GM13976 (cell line): ENCODE results near the gene SEMA3G.

Source experiments
- DNase-seq: peaks from one replicate; pipeline ENCODE4 v3.0.0; 2012; ENCODE audit warnings: low spot score
- in situ Hi-C: fragments of 300-500 bp; cut with MboI; formaldehyde crosslinking; loops from one replicate; pipeline ENCODE4 v1.12.0; 2022; ENCODE audit warnings: low sequenced_read_pairs, mixed read lengths, inconsistent platforms; ENCODE audit not compliant: unreplicated experiment
- TF ChIP-seq, protein P1 (sequence below): IDR thresholded peaks from 2 replicates; pipeline ENCODE4 v1.5.1; 2012; ENCODE audit warnings: borderline replicate concordance, mild to moderate bottlenecking; ENCODE audit not compliant: insufficient read depth; ENCODE audit errors: extremely low read depth, missing control alignments, control extremely low read depth

SEMA3G gene

DNA sequence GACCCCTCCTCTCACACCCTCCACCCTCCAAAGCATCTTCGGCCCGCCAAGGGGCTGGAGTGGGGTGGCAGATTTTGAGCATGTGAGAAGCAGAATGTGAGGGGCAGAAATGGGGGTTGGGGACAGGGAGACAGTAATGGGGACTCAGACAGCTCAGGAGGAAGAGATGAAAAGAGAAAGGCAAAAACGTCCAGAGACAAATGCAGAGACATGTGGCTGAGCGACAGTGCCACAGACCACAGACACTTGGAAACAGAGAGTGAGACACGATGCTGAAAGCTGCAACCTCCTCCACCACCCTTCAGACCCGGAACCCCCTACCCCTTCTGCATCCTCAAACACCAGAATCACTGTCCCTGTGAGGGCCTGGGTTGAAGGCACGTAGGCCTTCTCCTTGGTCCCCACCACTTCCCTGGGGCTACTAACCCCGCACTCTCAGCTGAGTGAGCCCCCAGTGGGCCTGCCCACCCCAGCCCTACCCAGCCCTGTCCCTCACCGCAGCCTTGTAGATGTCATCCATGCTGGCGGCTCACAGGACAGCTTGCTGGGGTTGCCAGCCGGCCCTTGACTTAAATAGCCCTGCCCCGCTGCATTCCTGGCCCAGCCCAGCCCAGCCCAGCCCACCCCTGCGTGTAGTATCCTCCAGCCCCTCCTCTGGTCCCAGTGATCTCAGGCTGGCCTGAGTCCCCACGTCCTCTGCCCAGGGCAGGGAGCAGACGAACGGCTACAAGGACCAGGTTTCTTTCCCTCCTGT is 8.8 kb upstream of the SEMA3G start, which contains the start of gene TNNC1:
TNNC1 (minus strand) TSS at position 546 of the 754 bp plus-strand sequence; CDS start at position 520, 26 bp downstream.
- TF ChIP-seq, protein P1, sequence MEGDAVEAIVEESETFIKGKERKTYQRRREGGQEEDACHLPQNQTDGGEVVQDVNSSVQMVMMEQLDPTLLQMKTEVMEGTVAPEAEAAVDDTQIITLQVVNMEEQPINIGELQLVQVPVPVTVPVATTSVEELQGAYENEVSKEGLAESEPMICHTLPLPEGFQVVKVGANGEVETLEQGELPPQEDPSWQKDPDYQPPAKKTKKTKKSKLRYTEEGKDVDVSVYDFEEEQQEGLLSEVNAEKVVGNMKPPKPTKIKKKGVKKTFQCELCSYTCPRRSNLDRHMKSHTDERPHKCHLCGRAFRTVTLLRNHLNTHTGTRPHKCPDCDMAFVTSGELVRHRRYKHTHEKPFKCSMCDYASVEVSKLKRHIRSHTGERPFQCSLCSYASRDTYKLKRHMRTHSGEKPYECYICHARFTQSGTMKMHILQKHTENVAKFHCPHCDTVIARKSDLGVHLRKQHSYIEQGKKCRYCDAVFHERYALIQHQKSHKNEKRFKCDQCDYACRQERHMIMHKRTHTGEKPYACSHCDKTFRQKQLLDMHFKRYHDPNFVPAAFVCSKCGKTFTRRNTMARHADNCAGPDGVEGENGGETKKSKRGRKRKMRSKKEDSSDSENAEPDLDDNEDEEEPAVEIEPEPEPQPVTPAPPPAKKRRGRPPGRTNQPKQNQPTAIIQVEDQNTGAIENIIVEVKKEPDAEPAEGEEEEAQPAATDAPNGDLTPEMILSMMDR, result no peak
- no peak for DNase-seq
- in situ Hi-C loops, result no loop called here

DNA sequence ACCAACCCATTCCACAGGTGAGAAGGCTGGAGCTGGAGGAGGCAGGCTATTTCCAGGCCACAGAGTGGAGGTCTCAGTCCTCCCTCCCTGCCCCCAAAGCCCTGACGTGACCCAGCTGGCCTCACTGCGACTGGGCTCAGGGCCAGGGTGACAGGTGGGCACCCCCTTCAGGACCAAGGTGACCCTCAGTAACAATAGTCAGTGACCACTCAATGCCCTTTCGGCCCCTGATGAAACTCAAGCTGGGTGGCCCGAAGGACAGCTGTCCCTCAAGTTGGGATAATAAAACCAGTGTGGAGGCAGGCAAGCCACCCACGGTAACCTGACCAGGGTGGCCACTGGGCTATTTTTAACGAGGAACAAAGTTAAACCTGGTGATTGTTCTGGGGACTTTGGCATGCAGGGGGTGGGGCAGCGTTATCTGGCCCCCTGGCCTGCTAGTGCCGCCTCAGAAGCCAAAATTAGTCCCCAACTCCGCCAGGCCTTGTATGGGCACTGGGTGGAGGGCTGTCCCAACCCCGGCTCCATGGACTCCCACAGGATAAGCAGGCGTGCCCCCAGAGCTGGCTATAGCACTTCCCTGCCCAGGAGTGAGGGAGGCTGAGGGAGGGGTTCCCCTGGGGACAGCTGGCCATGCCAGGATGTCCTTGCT is 7.8 kb upstream of the SEMA3G start:
- TF ChIP-seq, protein P1, result no peak
- in situ Hi-C loops, result no loop called here
- DNase-seq, result no peak

DNA sequence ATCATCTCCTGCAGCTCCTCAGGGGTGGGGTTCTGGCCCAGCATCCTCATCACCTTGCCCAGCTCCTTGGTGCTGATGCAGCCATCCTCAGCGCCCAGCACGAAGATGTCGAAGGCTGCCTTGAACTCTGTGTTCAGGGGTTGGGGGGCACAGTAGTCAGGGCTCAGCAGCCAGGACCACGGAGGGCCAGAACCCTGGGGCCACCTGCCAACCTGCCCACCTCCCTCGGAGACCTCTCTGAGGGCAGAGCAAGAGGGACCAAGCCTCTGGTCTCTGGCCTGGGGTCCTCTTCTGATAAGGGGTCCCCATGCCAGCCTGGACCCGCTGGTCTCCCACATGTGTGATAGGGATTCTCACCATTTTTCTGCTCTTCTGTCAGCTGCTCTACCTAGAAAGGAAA is 7.2 kb upstream of the SEMA3G start:
- in situ Hi-C loops, result no loop called here
- DNase-seq, result no peak
- TF ChIP-seq, protein P1, result no peak

DNA sequence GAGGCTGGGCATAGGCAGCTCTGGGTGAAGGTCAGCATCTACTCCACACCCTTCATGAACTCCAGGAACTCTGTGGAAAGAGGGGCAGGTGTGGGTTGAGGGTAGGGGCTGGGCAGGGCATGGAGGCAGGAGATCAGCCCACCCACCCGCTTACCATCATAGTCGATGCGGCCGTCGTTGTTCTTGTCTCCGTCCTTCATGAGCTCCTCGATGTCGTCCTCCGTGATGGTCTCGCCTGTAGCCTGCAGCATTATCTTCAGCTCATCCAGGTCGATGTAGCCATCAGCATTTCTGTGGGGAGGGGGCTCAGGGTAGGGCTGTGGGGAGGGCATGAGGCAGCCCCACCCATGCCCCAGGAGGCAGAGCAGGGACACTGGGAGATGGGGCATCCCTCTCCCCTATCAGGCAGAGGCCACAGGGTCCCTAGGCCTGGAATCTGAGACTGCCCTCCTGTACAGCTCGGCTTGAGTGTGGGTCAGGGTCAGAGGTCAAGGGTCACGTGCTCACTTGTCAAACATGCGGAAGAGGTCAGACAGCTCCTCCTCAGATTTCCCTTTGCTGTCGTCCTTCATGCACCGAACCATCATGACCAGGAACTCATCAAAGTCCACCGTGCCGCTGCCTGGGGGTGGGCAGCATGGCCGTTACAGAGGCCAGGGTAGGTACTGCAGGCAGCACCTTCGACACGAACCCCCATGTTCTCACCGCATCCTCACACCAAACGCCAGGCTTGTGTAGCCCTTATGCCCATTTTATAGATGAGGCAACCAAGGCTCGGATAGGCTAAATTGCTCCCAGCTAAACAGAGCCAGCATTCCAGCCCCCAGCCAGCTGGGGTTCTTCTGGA is 6.6 kb upstream of the SEMA3G start:
- DNase-seq, result no peak
- TF ChIP-seq, protein P1, result no peak
- in situ Hi-C loops, result no loop called here

DNA sequence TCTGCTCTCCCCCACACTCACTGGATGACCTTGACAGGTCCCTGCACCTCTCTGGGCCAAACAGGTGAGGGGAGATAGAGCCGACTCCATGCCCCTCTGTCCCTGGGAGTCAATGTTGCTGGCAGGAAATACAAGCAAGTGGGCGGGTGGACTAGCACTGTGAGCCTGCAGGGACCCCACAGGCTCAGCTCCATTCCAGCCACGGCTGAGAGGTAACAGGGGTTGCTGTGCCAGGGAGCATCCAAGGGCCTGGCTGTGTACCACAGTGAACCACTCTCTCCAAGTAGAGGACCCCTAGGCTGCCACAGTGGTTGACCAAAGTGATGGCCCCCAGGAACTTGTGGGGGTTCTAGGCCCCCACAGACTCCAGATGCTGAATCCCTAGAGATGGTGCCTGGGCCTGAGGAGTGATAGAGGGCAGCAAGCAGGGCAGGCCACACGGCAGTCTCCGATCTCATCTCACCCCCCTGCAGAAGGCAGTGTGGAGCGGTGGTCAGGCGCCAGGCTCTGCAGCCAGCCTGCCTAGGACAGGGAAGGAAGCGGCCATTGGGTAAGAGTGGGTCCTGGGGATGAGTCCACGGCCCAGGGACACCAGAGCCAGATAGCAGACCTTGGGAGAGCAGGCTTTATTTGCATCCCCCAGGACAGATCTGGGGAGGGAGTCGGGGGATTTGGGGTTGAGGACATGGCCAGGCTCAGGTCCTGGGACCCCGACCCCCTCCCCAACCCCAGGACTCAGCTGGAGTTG is 5.8 kb upstream of the SEMA3G start:
- no peak for DNase-seq
- in situ Hi-C loops, result no loop called here
- TF ChIP-seq, protein P1, result no peak

DNA sequence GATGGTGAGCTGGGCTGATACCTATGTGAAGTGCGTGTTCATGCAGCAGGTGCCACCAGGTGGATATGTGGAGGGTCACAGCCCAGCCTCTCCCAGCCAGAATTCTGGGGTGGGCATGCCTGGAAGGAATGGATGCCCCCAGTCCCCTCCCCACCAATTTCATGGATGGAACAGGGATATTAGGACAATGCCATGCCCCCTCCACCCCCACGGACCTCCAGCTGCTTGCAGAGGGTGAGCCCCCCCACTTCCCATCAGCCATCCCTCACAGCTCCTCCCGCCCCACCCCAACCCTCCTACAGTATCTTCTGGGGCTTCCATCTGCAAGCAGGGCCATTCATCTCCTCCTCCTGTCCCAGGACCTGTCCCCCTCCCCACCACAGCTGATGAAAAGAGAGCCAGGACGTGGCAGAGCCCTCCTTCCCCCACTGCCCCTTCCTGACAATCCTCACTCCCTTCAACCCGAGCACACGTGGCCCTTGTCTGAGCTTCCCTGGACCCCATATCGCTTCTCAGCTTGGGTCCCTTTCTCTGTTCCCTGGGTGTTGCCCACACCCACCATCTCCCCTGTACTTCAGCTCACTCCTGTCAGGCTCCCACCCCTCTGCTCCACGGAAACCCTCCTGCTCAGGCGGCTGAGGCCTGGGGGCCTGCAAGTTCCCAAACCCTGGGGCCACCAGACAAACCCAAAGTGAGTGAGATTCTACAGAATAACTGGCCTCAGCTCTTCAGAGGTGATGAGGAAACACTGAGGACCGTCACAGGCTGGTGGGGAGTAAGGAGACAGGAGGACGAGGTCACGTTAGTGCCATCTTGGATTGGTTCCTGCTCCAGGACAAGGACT is 2.8 kb upstream of the SEMA3G start:
- no peak for DNase-seq
- in situ Hi-C loops, result no loop called here
- TF ChIP-seq, protein P1, result no peak
